DMS153 (cell line): ENCODE results near the gene UBE3B.
A peak's percentile ranks its signal among the peaks of the same experiment; 100 is the strongest.

Experiments
- DNase-seq: peaks from one replicate; lab custom pipeline; 2025; lab: John Stamatoyannopoulos, UW

Gene UBE3B

DNA sequence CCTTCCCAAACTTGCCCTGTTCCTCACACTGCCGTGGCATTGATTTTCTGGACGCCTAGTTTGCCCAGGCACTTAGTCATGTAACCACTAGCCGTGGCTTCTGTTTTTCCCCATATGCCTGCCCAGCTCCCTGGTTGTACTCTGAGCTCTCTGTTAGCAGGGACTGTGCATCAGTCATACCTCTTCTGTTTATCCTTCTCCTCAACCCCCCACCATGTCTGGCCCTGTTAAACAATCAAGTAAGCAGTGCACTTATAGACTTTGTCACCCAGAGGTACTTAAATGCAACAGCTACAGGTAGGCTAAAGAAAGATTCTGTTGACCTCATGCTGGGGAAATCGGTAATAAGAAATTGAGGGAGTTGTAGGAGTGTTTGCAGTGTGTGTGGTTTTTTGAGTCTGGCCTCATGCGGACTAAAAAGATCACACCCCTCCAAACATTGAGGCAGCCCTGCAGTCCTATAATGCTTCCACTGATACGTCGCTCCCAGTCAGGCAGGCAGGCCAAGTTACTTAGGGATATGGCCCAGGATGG, 17.0 kb downstream of the UBE3B start:
- DNase-seq = no peak

DNA sequence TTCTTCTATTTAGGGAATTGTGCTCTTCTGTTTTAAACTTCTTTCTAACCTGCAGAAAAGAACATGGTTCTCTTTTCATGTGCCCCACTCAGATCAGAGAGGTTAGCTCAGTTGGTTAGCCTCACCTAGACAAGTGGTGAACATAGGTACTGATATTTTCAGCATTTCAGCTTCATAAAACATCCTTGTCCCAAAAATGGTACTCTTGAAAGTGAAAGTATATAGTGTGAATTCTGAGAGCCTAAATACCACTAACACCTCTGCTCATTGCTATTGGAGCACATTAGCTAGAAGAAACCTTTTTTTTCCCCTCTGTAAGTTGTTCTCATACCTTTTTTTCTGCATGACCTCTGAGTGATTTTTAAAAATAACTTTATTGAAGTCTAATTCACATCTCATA, 17.6 kb downstream of the UBE3B start:
- DNase-seq = no peak

DNA sequence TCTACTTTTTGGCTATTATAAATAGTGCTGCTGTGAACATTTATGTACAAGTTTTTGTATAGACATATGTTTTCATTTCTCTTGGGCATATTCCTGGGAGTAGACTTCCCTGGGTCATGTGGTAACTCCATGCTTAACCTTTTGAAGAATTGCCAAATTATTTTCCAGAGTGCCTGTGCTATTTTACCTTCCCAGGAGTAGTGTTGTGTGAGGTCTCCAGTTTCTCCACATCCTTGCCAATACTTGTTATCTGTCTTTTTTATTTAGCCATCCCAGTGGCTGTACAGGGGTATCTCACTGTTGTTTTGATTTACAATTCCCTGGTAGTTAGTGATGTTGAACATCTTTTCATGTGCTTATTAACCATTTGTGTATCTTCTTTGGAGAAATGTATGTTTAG, 18.9 kb downstream of the UBE3B start:
- DNase-seq = no peak

DNA sequence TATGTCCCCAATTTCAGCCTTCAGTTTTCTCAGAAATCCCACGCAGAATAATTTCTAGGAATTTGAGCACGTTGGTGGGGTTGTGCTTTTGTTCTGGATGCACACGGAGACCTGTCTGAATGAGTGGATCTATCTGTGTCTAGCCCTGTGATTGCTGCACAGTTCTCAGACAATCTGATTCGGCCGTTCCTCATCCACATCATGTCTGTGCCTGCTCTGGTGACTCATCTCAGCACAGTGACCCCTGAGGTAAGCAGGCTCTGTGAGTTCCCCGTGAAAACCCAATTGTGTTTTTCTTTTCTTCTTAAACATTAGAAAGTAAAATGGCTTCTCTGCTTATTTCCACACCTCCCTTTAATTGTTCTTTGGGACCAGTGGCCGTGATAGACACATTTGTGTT, 20.2 kb downstream of the UBE3B start:
- DNase-seq = no peak

- DNase-seq = no peak
These were observed 23.2 kb downstream of the UBE3B start for GRCh38 chr12:109500406-109501185.

GRCh38 chr12:109501299-109501698, 23.9 kb downstream of the UBE3B start:
- no peak for DNase-seq

DNA sequence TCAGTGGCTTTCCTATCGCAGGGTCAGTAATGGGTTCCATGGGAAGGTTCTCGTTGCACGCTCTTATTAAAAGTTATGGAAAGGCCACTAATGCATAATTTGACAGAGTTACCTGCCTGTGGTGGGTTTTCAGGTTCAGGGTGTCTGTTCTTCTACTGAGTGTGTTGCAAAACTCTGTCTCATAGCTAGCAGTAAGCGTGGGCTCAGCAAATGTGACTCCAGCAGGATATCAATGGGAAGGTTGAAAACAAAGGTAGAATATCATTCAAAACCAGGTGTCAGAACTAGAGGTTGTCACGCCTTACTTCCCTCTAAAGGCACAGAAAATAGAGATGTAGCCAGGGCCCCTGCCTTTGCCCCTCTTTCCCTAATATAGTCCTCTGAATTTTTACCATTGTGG, 24.9 kb downstream of the UBE3B start:
- DNase-seq = no peak

- no peak for DNase-seq
These were observed 26.2 kb downstream of the UBE3B start for GRCh38 chr12:109503611-109504010.

GRCh38 chr12:109504068-109504467, 26.6 kb downstream of the UBE3B start:
- DNase-seq = no peak

- DNase-seq = no peak
These were observed 32.8 kb downstream of the UBE3B start for GRCh38 chr12:109510196-109510595.

- DNase-seq = no peak
These were observed 35.2 kb downstream of the UBE3B start for GRCh38 chr12:109512608-109513007.

- no peak for DNase-seq
These were observed 35.6 kb downstream of the UBE3B start for GRCh38 chr12:109513051-109513450.

GRCh38 chr12:109513977-109514376, 36.5 kb downstream of the UBE3B start:
- DNase-seq = no peak

GRCh38 chr12:109517619-109518018, 40.2 kb downstream of the UBE3B start:
- peak; percentile 28 for DNase-seq

GRCh38 chr12:109518820-109519665, 41.6 kb downstream of the UBE3B start:
- DNase-seq = peak; percentile 16

GRCh38 chr12:109519787-109520186, 42.4 kb downstream of the UBE3B start:
- no peak for DNase-seq

DNA sequence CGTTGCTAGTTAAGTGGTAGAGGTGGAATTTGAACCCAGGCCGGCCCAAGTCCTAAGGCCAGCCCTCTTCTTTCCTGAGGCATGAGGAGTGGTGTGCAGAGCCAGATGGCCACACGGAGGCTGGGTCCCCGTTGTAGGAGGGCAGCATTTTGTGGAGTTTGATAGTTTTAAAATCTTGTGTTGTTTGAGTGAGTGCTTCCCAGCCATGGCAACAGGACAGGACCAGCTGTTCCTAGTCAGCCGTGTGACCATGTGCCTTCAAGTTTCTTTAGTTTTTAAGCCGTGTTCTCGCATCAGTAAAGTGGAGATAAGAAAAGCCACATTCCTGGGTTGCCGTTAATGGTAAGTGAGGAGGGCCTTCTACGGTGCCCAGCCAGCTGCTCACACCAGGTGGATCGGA, 44.4 kb downstream of the UBE3B start:
- no peak for DNase-seq

DNA sequence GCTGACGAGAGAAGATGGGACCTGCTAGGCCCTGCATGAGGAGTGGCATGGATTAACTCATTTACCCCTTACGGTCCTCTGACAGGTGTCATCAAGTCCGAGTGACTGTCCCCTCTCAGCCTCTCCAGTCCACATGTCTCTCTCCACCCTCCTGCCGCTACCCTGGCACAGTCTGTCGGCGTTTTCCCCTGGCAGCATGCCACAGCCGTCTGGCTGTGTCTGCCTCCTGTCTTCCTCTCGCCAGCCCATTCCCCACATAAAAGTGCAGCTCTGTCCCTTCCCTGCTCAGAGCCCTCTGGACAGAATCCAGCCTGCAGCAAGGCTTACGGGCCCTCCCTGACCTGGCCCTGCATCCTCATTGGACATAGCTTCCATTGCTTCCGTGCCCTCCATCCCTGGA, 45.6 kb downstream of the UBE3B start:
- no peak for DNase-seq

GRCh38 chr12:109523504-109523903, 46.1 kb downstream of the UBE3B start:
- no peak for DNase-seq

DNA sequence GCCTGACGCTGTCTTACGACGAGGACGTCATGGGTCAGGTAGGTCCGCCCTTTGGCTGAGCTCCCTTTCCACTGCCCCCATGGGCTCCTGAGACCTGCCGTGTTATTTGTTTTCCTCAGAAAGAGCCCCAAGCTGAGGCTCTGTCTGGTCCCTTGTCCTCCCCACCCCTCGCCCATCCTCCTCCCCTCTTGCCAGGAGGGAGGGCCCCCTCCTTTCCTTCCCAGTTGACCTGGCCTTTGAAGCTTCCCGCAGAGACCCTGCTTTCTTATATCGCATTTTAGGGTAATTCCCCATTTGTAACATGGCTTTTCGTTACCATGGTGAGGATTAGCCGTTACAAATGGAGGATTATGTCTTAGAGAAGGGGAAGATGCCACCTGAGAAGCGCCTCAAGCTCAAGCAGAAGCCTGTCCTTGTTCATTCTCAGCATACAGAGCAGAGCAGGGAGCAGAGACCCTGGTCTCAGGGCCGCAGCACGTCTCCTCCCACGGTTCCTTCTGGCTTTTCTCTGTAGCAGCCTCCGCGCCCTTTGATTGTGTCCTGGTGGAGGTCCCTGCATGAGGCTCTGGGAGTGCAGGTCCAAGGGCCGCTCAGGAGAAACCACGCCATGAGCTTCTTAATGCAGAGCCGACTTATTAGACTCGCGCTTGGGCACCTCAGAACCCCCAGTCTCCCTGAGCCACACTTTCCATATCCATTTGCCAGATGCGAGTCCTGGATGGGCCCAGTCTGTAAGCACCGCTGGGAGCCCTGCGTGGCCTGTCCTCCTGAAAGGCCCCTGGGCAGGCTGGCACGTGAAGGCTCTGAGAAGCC, 47.2 kb downstream of the UBE3B start:
- DNase-seq = no peak

DNA sequence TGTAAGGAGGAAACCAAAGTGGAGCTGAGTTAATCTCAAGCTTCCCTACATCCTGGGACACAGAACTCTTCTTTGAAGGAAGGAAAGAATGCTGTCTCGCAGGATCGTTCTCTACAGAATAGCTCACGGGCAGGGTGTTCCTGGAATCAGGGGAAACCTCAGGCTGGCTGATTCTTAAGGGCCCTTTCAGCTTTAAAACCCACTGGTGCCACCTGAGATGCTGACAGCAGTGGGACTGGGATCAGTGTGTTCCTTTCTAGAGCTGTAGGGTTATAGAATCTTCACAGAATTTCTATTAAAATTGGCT, 47.8 kb downstream of the UBE3B start:
- DNase-seq = no peak

DNA sequence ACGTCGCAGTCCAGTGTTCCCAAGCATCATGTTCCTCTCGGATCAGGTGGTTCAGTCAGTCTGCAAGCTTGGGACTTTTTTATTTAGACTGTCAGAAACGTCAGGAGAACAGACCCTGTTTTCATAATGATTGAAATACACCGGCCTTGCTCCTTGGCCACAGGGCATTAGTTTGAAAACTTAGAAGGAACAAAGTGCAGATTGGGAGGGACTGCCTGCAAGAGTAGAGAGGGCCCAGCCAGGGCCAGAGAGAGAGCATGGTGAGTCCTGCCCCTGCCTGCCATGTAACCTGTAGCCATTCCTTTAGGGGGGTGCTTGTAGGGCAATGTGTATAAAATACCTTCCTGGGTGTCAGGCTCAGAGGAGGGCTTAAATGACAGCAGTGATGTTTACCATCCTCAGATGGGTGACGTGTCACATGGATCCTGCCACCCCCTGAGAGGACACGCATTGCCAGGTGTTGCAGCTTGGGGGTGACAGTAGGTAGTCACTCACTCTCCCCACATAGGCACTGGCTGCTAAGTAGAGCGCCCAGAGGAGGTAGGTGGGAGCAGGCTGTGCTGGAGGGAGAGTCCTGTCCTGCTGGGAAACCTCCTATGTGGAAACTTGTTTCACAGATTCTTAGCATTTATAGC, 50.2 kb downstream of the UBE3B start:
- DNase-seq = no peak
